Measurements from ENCODE around the gene JAK2.

DNA sequence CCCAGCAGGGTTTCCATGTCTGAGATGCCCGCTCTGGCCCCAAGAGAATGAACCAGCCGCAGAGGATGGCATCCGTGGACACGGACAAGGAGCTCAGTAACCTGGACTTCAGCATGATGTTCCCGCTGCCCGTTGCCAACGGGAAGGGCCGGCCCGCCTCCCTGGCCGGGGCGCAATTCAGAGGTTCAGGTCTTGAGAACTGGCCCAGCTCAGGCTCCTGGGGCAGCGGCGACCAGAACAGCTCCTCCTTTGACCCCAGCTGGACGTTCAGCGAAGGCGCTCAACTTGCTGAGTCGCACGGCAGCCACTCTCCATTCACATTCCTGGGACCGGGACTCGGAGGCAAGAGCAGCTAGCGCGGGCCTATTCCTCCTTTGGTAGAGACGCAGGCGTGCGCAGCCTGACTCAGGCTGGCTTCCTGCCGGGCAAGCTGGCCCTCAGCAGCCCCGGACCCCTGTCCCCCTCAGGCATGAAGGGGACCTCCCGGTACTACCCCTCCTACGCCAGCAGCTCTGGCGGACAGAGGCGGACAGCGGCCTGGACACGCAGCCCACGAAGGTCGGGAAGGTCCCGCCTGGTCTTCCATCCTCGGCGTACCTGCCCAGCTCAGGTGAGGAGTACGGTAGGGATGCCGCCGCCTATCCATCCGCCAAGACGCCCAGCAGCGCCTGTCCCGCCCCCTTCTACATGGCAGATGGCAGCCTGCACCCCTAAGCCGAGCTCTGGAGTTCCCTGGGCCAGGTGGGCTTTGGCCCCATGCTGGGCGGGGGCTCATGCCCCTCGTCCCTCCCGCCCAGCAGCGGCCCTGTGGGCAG, 126.0 kb downstream of the JAK2 start:
- TF ChIP-seq, protein P1, sequence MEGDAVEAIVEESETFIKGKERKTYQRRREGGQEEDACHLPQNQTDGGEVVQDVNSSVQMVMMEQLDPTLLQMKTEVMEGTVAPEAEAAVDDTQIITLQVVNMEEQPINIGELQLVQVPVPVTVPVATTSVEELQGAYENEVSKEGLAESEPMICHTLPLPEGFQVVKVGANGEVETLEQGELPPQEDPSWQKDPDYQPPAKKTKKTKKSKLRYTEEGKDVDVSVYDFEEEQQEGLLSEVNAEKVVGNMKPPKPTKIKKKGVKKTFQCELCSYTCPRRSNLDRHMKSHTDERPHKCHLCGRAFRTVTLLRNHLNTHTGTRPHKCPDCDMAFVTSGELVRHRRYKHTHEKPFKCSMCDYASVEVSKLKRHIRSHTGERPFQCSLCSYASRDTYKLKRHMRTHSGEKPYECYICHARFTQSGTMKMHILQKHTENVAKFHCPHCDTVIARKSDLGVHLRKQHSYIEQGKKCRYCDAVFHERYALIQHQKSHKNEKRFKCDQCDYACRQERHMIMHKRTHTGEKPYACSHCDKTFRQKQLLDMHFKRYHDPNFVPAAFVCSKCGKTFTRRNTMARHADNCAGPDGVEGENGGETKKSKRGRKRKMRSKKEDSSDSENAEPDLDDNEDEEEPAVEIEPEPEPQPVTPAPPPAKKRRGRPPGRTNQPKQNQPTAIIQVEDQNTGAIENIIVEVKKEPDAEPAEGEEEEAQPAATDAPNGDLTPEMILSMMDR (IDR thresholded peaks at IDR 0.05), result no peak
- TF ChIP-seq POLR2A (IDR thresholded peaks at IDR 0.05), result no peak

Measured in tibial nerve (tissue), 3 donors.